T-helper 2 cell treated with Interferon-gamma antibody and Interleukin-4, amounts not matched to agents 5 μg/mL and 100 μg/mL, for 36 hours (primary cell): ENCODE measurements around the gene SLC2A9.
A peak's percentile ranks its signal among the peaks of the same experiment; 100 is the strongest.
"Not testable (repeated sequence)": the region's sequence is repeated elsewhere in the genome, so short reads cannot be mapped to it uniquely, and the experiment has no call there.

Source experiments
- DNase-seq: peaks from one replicate; pipeline ENCODE4 v3.0.0; 2021; ENCODE audit warnings: low spot score
- H3K27ac Mint-ChIP-seq: one replicate; pipeline ENCODE4 v1.8.0; 2021; ENCODE audit warnings: mild to moderate bottlenecking, mixed read lengths
- H3K27me3 Mint-ChIP-seq: one replicate; pipeline ENCODE4 v1.8.0; 2021; ENCODE audit warnings: low read depth, mixed read lengths
- H3K36me3 Mint-ChIP-seq: one replicate; pipeline ENCODE4 v1.8.0; 2021; ENCODE audit warnings: low read depth, mixed read lengths
- H3K4me1 Mint-ChIP-seq: one replicate; pipeline ENCODE4 v1.8.0; 2021; ENCODE audit warnings: low read depth, mixed read lengths
- H3K4me3 Mint-ChIP-seq: one replicate; pipeline ENCODE4 v1.8.0; 2022; ENCODE audit warnings: mild to moderate bottlenecking, moderate library complexity, mixed read lengths
- H3K9me3 Mint-ChIP-seq: one replicate; pipeline ENCODE4 v1.8.0; 2021; ENCODE audit warnings: mixed read lengths

The SLC2A9 gene

GRCh38 chr4:9921326-9921725 lies 100.0 kb downstream of the SLC2A9 start:
- no peak overlapping the region for H3K4me3 Mint-ChIP-seq
- no peak overlapping the region for H3K27ac Mint-ChIP-seq
- no peak for DNase-seq
- H3K4me1 Mint-ChIP-seq = no peaks in the 10 kb centered on the region
- H3K27me3 Mint-ChIP-seq = no peaks in the 10 kb centered on the region
- no peaks in the 10 kb centered on the region for H3K36me3 Mint-ChIP-seq
- H3K9me3 Mint-ChIP-seq = no peaks in the 10 kb centered on the region

GRCh38 chr4:9920029-9920428 lies 101.3 kb downstream of the SLC2A9 start:
- Mint-ChIP-seq H3K27ac (no peak overlapping the region), H3K9me3 (no peaks in the 10 kb centered on the region), H3K36me3 (no peaks in the 10 kb centered on the region), H3K4me3 (no peak overlapping the region), H3K27me3 (no peaks in the 10 kb centered on the region), H3K4me1 (no peaks in the 10 kb centered on the region)
- no peak for DNase-seq

- Mint-ChIP-seq H3K27me3 (no peaks in the 10 kb centered on the region), H3K4me1 (no peaks in the 10 kb centered on the region), H3K36me3 (no peaks in the 10 kb centered on the region), H3K9me3 (no peaks in the 10 kb centered on the region), H3K27ac (no peak overlapping the region), H3K4me3 (no peak overlapping the region)
- DNase-seq = no peak
Measured at GRCh38 chr4:9919047-9919446, 102.2 kb downstream of the SLC2A9 start.

GRCh38 chr4:9918484-9918883 lies 102.8 kb downstream of the SLC2A9 start:
- Mint-ChIP-seq H3K36me3 (no peaks in the 10 kb centered on the region), H3K9me3 (no peaks in the 10 kb centered on the region), H3K27ac (no peak overlapping the region), H3K4me3 (no peak overlapping the region), H3K4me1 (no peaks in the 10 kb centered on the region), H3K27me3 (no peaks in the 10 kb centered on the region)
- DNase-seq = no peak

- DNase-seq = no peak
- H3K4me3 Mint-ChIP-seq = no peak overlapping the region
Measured at GRCh38 chr4:9916937-9917336, 104.4 kb downstream of the SLC2A9 start.

GRCh38 chr4:9916346-9916745 lies 105.0 kb downstream of the SLC2A9 start:
- Mint-ChIP-seq H3K36me3 (no peaks in the 10 kb centered on the region), H3K4me3 (no peak overlapping the region), H3K4me1 (no peaks in the 10 kb centered on the region), H3K27me3 (no peaks in the 10 kb centered on the region), H3K9me3 (no peaks in the 10 kb centered on the region), H3K27ac (no peak overlapping the region)
- no peak for DNase-seq

More at GRCh38 chr4:9916937-9917336, 104.4 kb downstream of the SLC2A9 start:
- Mint-ChIP-seq H3K4me1 (no peaks in the 10 kb centered on the region), H3K27me3 (no peaks in the 10 kb centered on the region), H3K9me3 (no peaks in the 10 kb centered on the region), H3K27ac (no peak overlapping the region), H3K36me3 (no peaks in the 10 kb centered on the region)

GRCh38 chr4:9913846-9914245 lies 107.5 kb downstream of the SLC2A9 start:
- no peaks in the 10 kb centered on the region for H3K36me3 Mint-ChIP-seq

GRCh38 chr4:9906996-9907395 lies 114.3 kb downstream of the SLC2A9 start:
- H3K9me3 Mint-ChIP-seq = peaks cover 3% of the 10 kb centered on the region

More at GRCh38 chr4:9913846-9914245, 107.5 kb downstream of the SLC2A9 start:
- no peaks in the 10 kb centered on the region for H3K27me3 Mint-ChIP-seq
- no peak overlapping the region for H3K27ac Mint-ChIP-seq
- no peaks in the 10 kb centered on the region for H3K4me1 Mint-ChIP-seq
- H3K9me3 Mint-ChIP-seq = peaks cover 2% of the 10 kb centered on the region
- H3K4me3 Mint-ChIP-seq = no peak overlapping the region
- DNase-seq = no peak

GRCh38 chr4:9904976-9905587 lies 116.2 kb downstream of the SLC2A9 start:
- DNase-seq = peak; percentile 9
- Mint-ChIP-seq H3K4me1 (peaks cover 3% of the 10 kb centered on the region), H3K4me3 (no peak overlapping the region), H3K36me3 (no peaks in the 10 kb centered on the region), H3K27ac (no peak overlapping the region), H3K9me3 (peaks cover 3% of the 10 kb centered on the region), H3K27me3 (peaks cover 3% of the 10 kb centered on the region)

More at GRCh38 chr4:9906996-9907395, 114.3 kb downstream of the SLC2A9 start:
- Mint-ChIP-seq H3K4me1 (peaks cover 3% of the 10 kb centered on the region), H3K36me3 (no peaks in the 10 kb centered on the region), H3K27me3 (peaks cover 3% of the 10 kb centered on the region), H3K4me3 (no peak overlapping the region), H3K27ac (no peak overlapping the region)
- no peak for DNase-seq

- Mint-ChIP-seq H3K9me3 (no peaks in the 10 kb centered on the region), H3K27ac (no peak overlapping the region), H3K4me3 (no peak overlapping the region), H3K36me3 (no peaks in the 10 kb centered on the region), H3K27me3 (peaks cover 7% of the 10 kb centered on the region), H3K4me1 (peaks cover 3% of the 10 kb centered on the region)
- no peak for DNase-seq
Measured at GRCh38 chr4:9903317-9903716, 118.0 kb downstream of the SLC2A9 start.

- peaks cover 3% of the 10 kb centered on the region for H3K4me1 Mint-ChIP-seq
- H3K27me3 Mint-ChIP-seq = peaks cover 11% of the 10 kb centered on the region
- no peaks in the 10 kb centered on the region for H3K36me3 Mint-ChIP-seq
- H3K27ac Mint-ChIP-seq = no peak overlapping the region
- no peak overlapping the region for H3K4me3 Mint-ChIP-seq
- no peak for DNase-seq
- H3K9me3 Mint-ChIP-seq = no peaks in the 10 kb centered on the region
Measured at GRCh38 chr4:9901257-9901656, 120.0 kb downstream of the SLC2A9 start.

GRCh38 chr4:9900633-9901032 lies 120.7 kb downstream of the SLC2A9 start:
- not testable (repeated sequence) for H3K36me3 Mint-ChIP-seq, H3K4me3 Mint-ChIP-seq, H3K9me3 Mint-ChIP-seq, DNase-seq, H3K27ac Mint-ChIP-seq, H3K4me1 Mint-ChIP-seq
- H3K27me3 Mint-ChIP-seq = peaks cover 17% of the 10 kb centered on the region

GRCh38 chr4:9899306-9900055 lies 121.8 kb downstream of the SLC2A9 start:
- H3K9me3 Mint-ChIP-seq = no peaks in the 10 kb centered on the region
- DNase-seq = no peak
- H3K4me3 Mint-ChIP-seq = no peak overlapping the region
- H3K4me1 Mint-ChIP-seq = no peaks in the 10 kb centered on the region
- peaks cover 15% of the 10 kb centered on the region for H3K27me3 Mint-ChIP-seq
- no peaks in the 10 kb centered on the region for H3K36me3 Mint-ChIP-seq
- H3K27ac Mint-ChIP-seq = no peak overlapping the region

- H3K36me3 Mint-ChIP-seq = no peaks in the 10 kb centered on the region
- no peak overlapping the region for H3K4me3 Mint-ChIP-seq
- H3K4me1 Mint-ChIP-seq = no peaks in the 10 kb centered on the region
- H3K9me3 Mint-ChIP-seq = no peaks in the 10 kb centered on the region
- peaks cover 15% of the 10 kb centered on the region for H3K27me3 Mint-ChIP-seq
- no peak overlapping the region for H3K27ac Mint-ChIP-seq
- DNase-seq = no peak
Measured at GRCh38 chr4:9898596-9899305, 122.5 kb downstream of the SLC2A9 start.
